Heart left ventricle (tissue), 13 donors: ENCODE results near the gene SLC22A6.
"Not testable (repeated sequence)": the region's sequence is repeated elsewhere in the genome, so short reads cannot be mapped to it uniquely, and the experiment has no call there.

ENCODE experiments used
- POLR2A ChIP-seq, 2 donors: fragments of 450-650 bp; IDR thresholded peaks; one replicate each; pipeline ENCODE4 v1.6.1; 2017; ENCODE audit warnings: antibody characterized with exemption in 2 of 2, mild to moderate bottlenecking in 2 of 2, moderate library complexity in 2 of 2
- TF ChIP-seq, protein P1 (sequence below), 12 donors: fragments of 200-600 bp; sonication (generic) in 4 of 12; IDR thresholded peaks; one replicate each; pipeline versions ENCODE4 v1.5.0 to v1.8.0; 2018 to 2022; ENCODE audit warnings: antibody characterized with exemption in 12 of 12, mild to moderate bottlenecking in 5 of 12
- donor health status: ischemic (EF 13 %, LVEDD 7.1; RV severe dilation, severe dysfunction).
- donor health status: DM: no; HTN: yes; CAD: no.
- donor health status: DM: no; HTN: no; CAD: no.
- donor health status: ischemic (EF 25% LVEDD 6.9; RV normal size, moderate dysfunction).
- donor health status: ischemic (EF 25% LVEDD 5.7; RV mildly dilated, moderate dysfunction).
- donor health status: ischemic (EF 35%, LVEDD 5.7; RV mildly dilated, moderate dysfunction).
- donor health status: nonischemic (EF 11% LVEDD 7.7; RV severe dilation, severe dysfunction).
- donor health status: DM: yes; HTN: yes; CAD: no.
- donor health status: PGD.
- donor health status: ischemic (EF 29% LVEDD 5.4; RV normal size, mild dysfunction).
- donor health status: nonischemic (EF 23%, LVEDD 6.1; RV moderate dilation, normal function).

DNA sequence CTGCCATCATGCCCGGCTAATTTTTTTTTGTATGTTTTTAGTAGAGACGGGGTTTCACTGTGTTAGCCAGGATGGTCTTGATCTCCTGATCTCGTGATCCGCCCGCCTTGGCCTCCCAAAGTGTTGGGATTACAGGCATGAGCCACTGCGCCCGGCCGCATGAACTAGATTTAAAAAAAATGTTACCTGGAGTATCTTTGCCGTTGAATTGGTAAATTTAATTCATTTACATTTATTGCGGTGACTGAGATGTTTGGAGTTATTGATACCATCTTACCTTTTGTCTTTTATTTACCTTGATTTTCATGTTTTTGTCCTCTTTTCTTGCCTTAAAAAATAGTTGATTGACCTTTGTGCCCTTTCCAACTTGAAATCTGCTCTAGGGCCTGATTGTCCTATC lies 39.2 kb downstream of the SLC22A6 start:
- TF ChIP-seq POLR2A (IDR thresholded peaks at IDR 0.05), result not testable (repeated sequence)
- TF ChIP-seq, protein P1, sequence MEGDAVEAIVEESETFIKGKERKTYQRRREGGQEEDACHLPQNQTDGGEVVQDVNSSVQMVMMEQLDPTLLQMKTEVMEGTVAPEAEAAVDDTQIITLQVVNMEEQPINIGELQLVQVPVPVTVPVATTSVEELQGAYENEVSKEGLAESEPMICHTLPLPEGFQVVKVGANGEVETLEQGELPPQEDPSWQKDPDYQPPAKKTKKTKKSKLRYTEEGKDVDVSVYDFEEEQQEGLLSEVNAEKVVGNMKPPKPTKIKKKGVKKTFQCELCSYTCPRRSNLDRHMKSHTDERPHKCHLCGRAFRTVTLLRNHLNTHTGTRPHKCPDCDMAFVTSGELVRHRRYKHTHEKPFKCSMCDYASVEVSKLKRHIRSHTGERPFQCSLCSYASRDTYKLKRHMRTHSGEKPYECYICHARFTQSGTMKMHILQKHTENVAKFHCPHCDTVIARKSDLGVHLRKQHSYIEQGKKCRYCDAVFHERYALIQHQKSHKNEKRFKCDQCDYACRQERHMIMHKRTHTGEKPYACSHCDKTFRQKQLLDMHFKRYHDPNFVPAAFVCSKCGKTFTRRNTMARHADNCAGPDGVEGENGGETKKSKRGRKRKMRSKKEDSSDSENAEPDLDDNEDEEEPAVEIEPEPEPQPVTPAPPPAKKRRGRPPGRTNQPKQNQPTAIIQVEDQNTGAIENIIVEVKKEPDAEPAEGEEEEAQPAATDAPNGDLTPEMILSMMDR (IDR thresholded peaks at IDR 0.05), result not testable (repeated sequence)
